Measurements from ENCODE around the gene ST6GALNAC4.

Gene ST6GALNAC4

DNA sequence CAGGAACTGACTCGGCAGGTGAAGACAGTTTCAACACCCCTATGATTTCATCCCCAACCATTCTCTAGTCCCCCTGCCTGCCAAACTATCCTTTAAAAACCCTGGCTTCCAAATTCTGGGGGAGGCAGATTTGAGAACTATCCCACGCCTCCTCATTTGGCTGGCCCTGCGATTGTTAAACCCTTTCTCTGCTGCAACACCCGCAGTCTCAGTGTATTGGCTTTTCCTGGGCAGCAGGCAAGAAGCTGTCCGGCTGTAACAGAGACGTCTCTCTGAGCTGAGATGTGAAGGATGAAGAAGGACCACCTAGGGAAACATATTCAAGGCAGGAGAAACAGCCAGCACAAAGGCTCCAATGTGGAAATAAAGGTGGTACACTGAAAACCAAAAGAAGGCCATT, 24.0 kb downstream of the ST6GALNAC4 start:
- peaks cover 29 to 73% (median 52%) of the 10 kb centered on the region in 4 experiments for H3K36me3 ChIP-seq (ENCODE audit: control insufficient read depth in 4 of 4, insufficient read depth in 4 of 4, low read length in 3 of 4)
- H3K27ac ChIP-seq (ENCODE audit: insufficient read depth in 1 of 2, low read depth in 1 of 2, low read length in 2 of 2, poor library complexity in 1 of 2, severe bottlenecking in 2 of 2) = no peak overlapping the region
- WGBS (ENCODE audit: insufficient coverage) = 100% methylated on average over 6 of the region's 6 CpGs
- H3K4me3 ChIP-seq (ENCODE audit: control insufficient read depth in 1 of 7, extremely low read depth in 1 of 7, insufficient read depth in 4 of 7, low read depth in 2 of 7, low read length in 6 of 7) = no peak overlapping the region
- DNase-seq = no peak
- H3K9me3 ChIP-seq (ENCODE audit: control extremely low read depth in 1 of 5, control insufficient read depth in 4 of 5, insufficient read depth in 2 of 5, low read depth in 1 of 5, low read length in 4 of 5) = peaks cover 0 to 33% (median 23%) of the 10 kb centered on the region in 5 experiments
- ChIA-PET CTCF (interaction anchor here (1.2 kb wide), 1 partner anchor 24 kb away, joined by 5 read pairs; the partner anchor contains the start of gene ST6GALNAC4), POLR2A (no interaction called here)
- no peaks in the 10 kb centered on the region for H3K27me3 ChIP-seq (replicated peaks in 2 of 5; ENCODE audit: control insufficient read depth in 4 of 5, insufficient read depth in 5 of 5, low read length in 4 of 5)
- peaks cover 0 to 14% (median 8%) of the 10 kb centered on the region in 4 experiments for H3K4me1 ChIP-seq (ENCODE audit: control extremely low read depth in 1 of 4, control insufficient read depth in 4 of 4, insufficient read depth in 4 of 4, low read length in 3 of 4)

DNA sequence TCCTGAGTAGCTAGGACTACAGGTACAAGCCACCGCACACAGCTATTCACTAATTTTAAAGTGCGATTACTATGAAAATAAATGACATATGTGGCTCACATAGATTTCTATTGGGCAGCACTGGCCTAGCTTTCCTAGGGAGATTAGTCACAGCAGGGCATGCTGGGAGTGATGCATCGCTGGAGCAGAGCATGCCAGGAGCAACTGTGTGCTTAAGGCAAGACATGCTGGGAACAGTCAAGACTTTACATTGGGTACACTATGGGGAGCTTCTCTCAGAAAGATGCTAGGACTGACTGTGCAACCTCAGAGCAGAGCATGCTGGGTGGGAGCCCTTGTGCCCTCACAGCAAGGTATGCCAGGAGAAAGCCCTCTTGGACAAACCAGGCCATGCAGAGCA, 26.8 kb downstream of the ST6GALNAC4 start:
- ChIA-PET CTCF (interaction anchor here (1.0 to 1.7 kb wide), 7 partner anchors 8 to 29 kb away, joined by 3 to 8 read pairs (median 4); no protein-coding TSS in a partner anchor), POLR2A (no interaction called here)
- 92% methylated on average over 2 of the region's 3 CpGs for WGBS (ENCODE audit: insufficient coverage)
- Histone ChIP-seq H3K36me3 (ENCODE audit: control insufficient read depth in 4 of 4, insufficient read depth in 4 of 4, low read length in 3 of 4) (peaks cover 24 to 73% (median 53%) of the 10 kb centered on the region in 4 experiments), H3K9me3 (ENCODE audit: control extremely low read depth in 1 of 5, control insufficient read depth in 4 of 5, insufficient read depth in 2 of 5, low read depth in 1 of 5, low read length in 4 of 5) (peaks cover 0 to 27% (median 20%) of the 10 kb centered on the region in 5 experiments), H3K27ac (ENCODE audit: insufficient read depth in 1 of 2, low read depth in 1 of 2, low read length in 2 of 2, poor library complexity in 1 of 2, severe bottlenecking in 2 of 2) (no peak overlapping the region), H3K4me1 (ENCODE audit: control extremely low read depth in 1 of 4, control insufficient read depth in 4 of 4, insufficient read depth in 4 of 4, low read length in 3 of 4) (peaks cover 4 to 15% (median 11%) of the 10 kb centered on the region in 4 experiments), H3K4me3 (ENCODE audit: control insufficient read depth in 1 of 7, extremely low read depth in 1 of 7, insufficient read depth in 4 of 7, low read depth in 2 of 7, low read length in 6 of 7) (no peak overlapping the region), H3K27me3 (replicated peaks in 2 of 5; ENCODE audit: control insufficient read depth in 4 of 5, insufficient read depth in 5 of 5, low read length in 4 of 5) (no peaks in the 10 kb centered on the region)
- DNase-seq = no peak

DNA sequence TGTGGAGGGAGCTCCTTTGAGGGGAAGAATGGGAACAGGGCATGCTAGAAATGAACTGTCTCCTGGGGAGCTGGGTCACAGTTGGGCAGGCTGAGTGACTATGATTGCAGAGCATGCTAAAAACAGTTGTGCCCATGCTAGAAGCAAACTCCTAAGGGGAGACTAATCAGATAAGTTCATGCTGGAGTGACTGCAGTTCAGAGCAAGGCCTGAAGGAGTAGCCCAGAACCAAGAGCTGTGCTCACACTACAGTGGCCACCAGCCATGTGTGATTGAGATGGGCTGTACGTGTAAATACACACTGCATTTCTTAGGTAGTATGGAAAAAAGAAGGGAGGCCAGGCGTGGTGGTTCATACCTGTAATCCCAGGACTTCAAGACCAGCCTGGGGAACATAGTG, 29.0 kb downstream of the ST6GALNAC4 start:
- peaks cover 10 to 57% (median 31%) of the 10 kb centered on the region in 4 experiments for H3K36me3 ChIP-seq (ENCODE audit: control insufficient read depth in 4 of 4, insufficient read depth in 4 of 4, low read length in 3 of 4)
- CTCF ChIA-PET = interaction anchor here (0.9 to 1.6 kb wide), 4 partner anchors 9 to 153 kb away, joined by 3 to 6 read pairs (median 4); partner anchors contain the start of gene TOR2A
- H3K9me3 ChIP-seq (ENCODE audit: control extremely low read depth in 1 of 5, control insufficient read depth in 4 of 5, insufficient read depth in 2 of 5, low read depth in 1 of 5, low read length in 4 of 5) = peaks cover 0 to 4% (median 1%) of the 10 kb centered on the region in 5 experiments
- POLR2A ChIA-PET = no interaction called here
- no peaks in the 10 kb centered on the region for H3K27me3 ChIP-seq (replicated peaks in 2 of 5; ENCODE audit: control insufficient read depth in 4 of 5, insufficient read depth in 5 of 5, low read length in 4 of 5)
- 100% methylated on average over 2 of the region's 2 CpGs for WGBS (ENCODE audit: insufficient coverage)
- H3K4me3 ChIP-seq (ENCODE audit: control insufficient read depth in 1 of 7, extremely low read depth in 1 of 7, insufficient read depth in 4 of 7, low read depth in 2 of 7, low read length in 6 of 7) = no peak overlapping the region
- no peak overlapping the region for H3K27ac ChIP-seq (ENCODE audit: insufficient read depth in 1 of 2, low read depth in 1 of 2, low read length in 2 of 2, poor library complexity in 1 of 2, severe bottlenecking in 2 of 2)
- DNase-seq = peak in 2 of 3 donors; percentile 54 to 61
- peaks cover 4 to 38% (median 33%) of the 10 kb centered on the region in 4 experiments for H3K4me1 ChIP-seq (ENCODE audit: control extremely low read depth in 1 of 4, control insufficient read depth in 4 of 4, insufficient read depth in 4 of 4, low read length in 3 of 4)

DNA sequence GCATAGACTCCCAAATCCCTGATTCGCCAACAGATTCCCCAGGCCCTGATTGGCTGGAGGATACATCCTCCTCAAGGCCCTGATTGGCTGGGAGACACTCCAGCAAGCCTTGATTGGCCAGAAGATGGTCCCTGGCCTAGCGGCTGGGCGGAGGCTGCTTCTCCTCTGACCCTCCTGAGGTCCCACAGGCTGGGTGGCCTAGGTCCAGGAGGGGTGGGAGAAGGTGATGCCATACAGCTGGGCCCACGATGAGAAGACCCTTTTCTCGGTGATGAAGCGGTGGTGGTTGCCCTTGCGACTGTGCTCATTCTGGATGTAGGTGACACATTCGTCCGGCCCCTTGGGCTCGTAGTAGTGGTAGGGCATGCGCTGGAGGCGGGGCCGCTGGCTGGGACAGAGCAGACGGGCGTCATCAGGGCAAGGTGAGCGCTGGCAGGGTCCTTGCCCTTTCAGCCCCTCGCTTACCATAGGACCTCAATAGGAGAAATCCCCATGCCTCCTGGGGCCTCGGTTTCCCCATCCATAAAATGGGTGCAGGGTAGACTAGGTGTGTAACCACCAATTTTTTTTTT, 30.4 kb downstream of the ST6GALNAC4 start:
- 99% methylated on average over 15 of the region's 18 CpGs for WGBS (ENCODE audit: insufficient coverage)
- Histone ChIP-seq H3K4me3 (ENCODE audit: control insufficient read depth in 1 of 7, extremely low read depth in 1 of 7, insufficient read depth in 4 of 7, low read depth in 2 of 7, low read length in 6 of 7) (no peak overlapping the region), H3K36me3 (ENCODE audit: control insufficient read depth in 4 of 4, insufficient read depth in 4 of 4, low read length in 3 of 4) (peaks cover 5 to 49% (median 26%) of the 10 kb centered on the region in 4 experiments), H3K4me1 (ENCODE audit: control extremely low read depth in 1 of 4, control insufficient read depth in 4 of 4, insufficient read depth in 4 of 4, low read length in 3 of 4) (peaks cover 4 to 45% (median 39%) of the 10 kb centered on the region in 4 experiments), H3K27me3 (replicated peaks in 2 of 5; ENCODE audit: control insufficient read depth in 4 of 5, insufficient read depth in 5 of 5, low read length in 4 of 5) (no peaks in the 10 kb centered on the region), H3K9me3 (ENCODE audit: control extremely low read depth in 1 of 5, control insufficient read depth in 4 of 5, insufficient read depth in 2 of 5, low read depth in 1 of 5, low read length in 4 of 5) (no peaks in the 10 kb centered on the region), H3K27ac (ENCODE audit: insufficient read depth in 1 of 2, low read depth in 1 of 2, low read length in 2 of 2, poor library complexity in 1 of 2, severe bottlenecking in 2 of 2) (no peak overlapping the region)
- ChIA-PET POLR2A (no interaction called here), CTCF (interaction anchor here (1.6 kb wide), 1 partner anchor 12 kb away, joined by 6 read pairs; no protein-coding TSS in a partner anchor)
- no peak for DNase-seq

DNA sequence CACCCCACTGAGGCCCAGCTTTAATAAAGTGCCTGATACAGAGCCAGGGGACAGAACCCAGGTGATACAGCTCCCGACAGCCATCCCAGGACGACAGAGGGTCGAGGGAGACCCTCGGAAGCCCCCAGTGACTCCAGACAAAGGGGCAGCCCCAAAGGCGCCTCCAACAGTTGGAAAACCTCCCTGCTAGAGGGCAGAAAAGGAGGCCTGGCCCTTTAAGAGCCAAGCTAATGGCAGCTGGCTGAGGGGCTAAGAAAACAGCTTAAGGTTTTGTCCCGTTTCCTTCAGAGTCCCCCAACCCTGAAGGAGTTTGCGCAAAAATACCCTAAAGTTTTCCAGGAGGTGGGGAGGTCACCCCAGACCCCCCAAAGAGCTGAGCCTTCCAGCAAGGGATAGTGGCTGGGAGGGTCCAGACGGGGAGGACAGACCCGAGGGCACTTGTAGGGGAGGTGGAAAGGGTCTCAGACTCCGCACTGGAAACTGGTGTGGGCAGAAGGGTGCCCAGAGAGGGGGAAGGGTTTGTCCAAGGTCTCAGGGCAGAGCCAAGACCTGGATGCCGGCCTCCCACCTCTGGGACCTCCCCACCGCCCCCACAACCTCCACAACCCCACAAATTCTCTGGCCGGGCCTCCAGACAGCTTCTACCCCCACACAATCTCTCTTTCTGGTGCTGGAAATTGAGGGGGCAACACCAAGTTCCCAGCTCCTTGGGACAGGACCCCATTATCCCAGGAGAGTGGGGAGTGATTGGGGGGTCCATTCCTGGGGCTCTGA, 31.1 kb downstream of the ST6GALNAC4 start:
- POLR2A ChIA-PET = interaction anchor here (0.9 to 1.8 kb wide), 2 partner anchors 13 to 18 kb away, joined by 4 to 7 read pairs; no protein-coding TSS in a partner anchor
- Histone ChIP-seq H3K27ac (ENCODE audit: insufficient read depth in 1 of 2, low read depth in 1 of 2, low read length in 2 of 2, poor library complexity in 1 of 2, severe bottlenecking in 2 of 2) (peak overlapping the region in 1 of 2 experiments; percentile 59), H3K4me3 (ENCODE audit: control insufficient read depth in 1 of 7, extremely low read depth in 1 of 7, insufficient read depth in 4 of 7, low read depth in 2 of 7, low read length in 6 of 7) (peak overlapping the region in 1 of 7 experiments; percentile 23), H3K9me3 (ENCODE audit: control extremely low read depth in 1 of 5, control insufficient read depth in 4 of 5, insufficient read depth in 2 of 5, low read depth in 1 of 5, low read length in 4 of 5) (no peaks in the 10 kb centered on the region), H3K4me1 (ENCODE audit: control extremely low read depth in 1 of 4, control insufficient read depth in 4 of 4, insufficient read depth in 4 of 4, low read length in 3 of 4) (peaks cover 4 to 45% (median 39%) of the 10 kb centered on the region in 4 experiments), H3K36me3 (ENCODE audit: control insufficient read depth in 4 of 4, insufficient read depth in 4 of 4, low read length in 3 of 4) (peaks cover 2 to 44% (median 22%) of the 10 kb centered on the region in 4 experiments), H3K27me3 (replicated peaks in 2 of 5; ENCODE audit: control insufficient read depth in 4 of 5, insufficient read depth in 5 of 5, low read length in 4 of 5) (no peaks in the 10 kb centered on the region)
- WGBS (ENCODE audit: insufficient coverage) = 86% methylated on average over 8 of the region's 13 CpGs
- no peak for DNase-seq
- CTCF ChIA-PET = interaction anchor here (0.8 to 2.2 kb wide), 9 partner anchors 9 to 40 kb away, joined by 3 to 15 read pairs (median 4); partner anchors contain the start of genes ENG and ST6GALNAC6

DNA sequence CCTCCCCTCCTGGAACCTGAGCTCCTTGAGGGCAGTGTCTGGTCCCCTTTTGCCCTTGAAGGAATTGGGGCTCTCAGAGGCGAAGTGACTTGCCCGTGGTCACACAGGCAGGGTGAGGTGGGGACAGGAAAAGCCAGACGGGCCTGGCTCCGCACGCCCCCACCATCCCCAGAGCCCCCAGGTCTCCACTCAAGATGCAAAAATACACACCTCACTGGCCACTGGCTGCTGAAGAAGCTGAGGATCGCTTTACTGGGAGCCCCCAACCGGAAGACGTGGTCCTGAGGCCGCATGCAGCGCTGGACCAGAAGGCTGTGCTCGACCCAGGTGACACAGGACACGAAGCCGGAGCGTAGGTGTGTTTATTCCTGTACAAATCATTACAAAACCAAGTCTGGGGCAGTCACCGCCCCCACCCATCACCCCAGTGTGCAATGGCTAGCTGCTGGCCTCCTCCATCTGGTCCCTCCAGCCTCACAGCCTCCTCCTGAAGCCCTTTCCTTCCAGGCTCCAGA, 31.8 kb downstream of the ST6GALNAC4 start:
- POLR2A ChIA-PET = interaction anchor here (0.9 to 1.8 kb wide), 2 partner anchors 14 to 18 kb away, joined by 4 to 7 read pairs; no protein-coding TSS in a partner anchor
- H3K36me3 ChIP-seq (ENCODE audit: control insufficient read depth in 4 of 4, insufficient read depth in 4 of 4, low read length in 3 of 4) = peaks cover 2 to 37% (median 19%) of the 10 kb centered on the region in 4 experiments
- H3K27ac ChIP-seq (ENCODE audit: insufficient read depth in 1 of 2, low read depth in 1 of 2, low read length in 2 of 2, poor library complexity in 1 of 2, severe bottlenecking in 2 of 2) = peak overlapping the region in 1 of 2 experiments; percentile 54

More for the DNA sequence above, 31.8 kb downstream of the ST6GALNAC4 start:
- H3K9me3 ChIP-seq (ENCODE audit: control extremely low read depth in 1 of 5, control insufficient read depth in 4 of 5, insufficient read depth in 2 of 5, low read depth in 1 of 5, low read length in 4 of 5) = no peaks in the 10 kb centered on the region
- WGBS (ENCODE audit: insufficient coverage) = 67% methylated on average over 11 of the region's 15 CpGs
- peaks cover 4 to 45% (median 39%) of the 10 kb centered on the region in 4 experiments for H3K4me1 ChIP-seq (ENCODE audit: control extremely low read depth in 1 of 4, control insufficient read depth in 4 of 4, insufficient read depth in 4 of 4, low read length in 3 of 4)
- H3K4me3 ChIP-seq (ENCODE audit: control insufficient read depth in 1 of 7, extremely low read depth in 1 of 7, insufficient read depth in 4 of 7, low read depth in 2 of 7, low read length in 6 of 7) = peak overlapping the region in 1 of 7 experiments; percentile 23
- DNase-seq = no peak
- no peaks in the 10 kb centered on the region for H3K27me3 ChIP-seq (replicated peaks in 2 of 5; ENCODE audit: control insufficient read depth in 4 of 5, insufficient read depth in 5 of 5, low read length in 4 of 5)
- CTCF ChIA-PET = interaction anchor here (0.7 to 2.2 kb wide), 14 partner anchors 9 to 98 kb away, joined by 3 to 15 read pairs (median 4); partner anchors contain the start of genes ENG, ST6GALNAC4 and ST6GALNAC6

All from common myeloid progenitor, CD34-positive (primary cell).